ENCODE results near the gene ZDHHC14. TPM values are rescaled to one million over a fixed set of nuclear protein-coding genes. Genes with fewer than 3 reads are reported as not detected.

ZDHHC14 gene
- total RNA-seq, 1 experiment from 2014 or later: 4.9 TPM

DNA sequence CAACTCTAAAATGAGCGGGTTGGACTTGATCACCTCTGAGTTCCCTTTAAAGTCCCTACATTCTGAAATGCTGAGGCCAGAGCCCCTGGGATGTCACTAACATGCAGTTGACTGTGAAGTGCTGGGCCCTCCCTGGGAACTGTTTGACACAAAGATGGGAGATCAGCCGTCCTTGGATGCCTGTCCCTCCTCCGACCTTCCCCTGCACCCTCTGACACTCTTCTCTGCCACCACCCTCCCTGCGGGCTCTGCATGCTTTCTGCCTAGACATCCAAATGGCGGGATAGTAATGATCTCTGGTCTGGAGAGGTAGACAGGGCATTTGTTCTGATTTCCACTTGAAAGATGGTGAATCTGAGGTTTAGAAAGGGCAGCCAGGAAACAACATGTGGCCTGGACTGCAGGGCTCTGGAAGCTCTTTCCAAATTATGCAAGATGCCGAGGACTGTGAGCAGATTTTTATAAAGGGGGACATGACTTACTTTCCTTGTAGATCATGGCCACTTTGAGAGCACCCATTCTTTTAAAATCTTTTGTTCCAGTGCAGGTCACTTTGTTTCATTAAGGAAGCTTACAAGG is 113.2 kb downstream of the ZDHHC14 start:
- ChIA-PET POLR2A (ENCODE audit: unreplicated experiment) (no interaction called here), CTCF (no interaction called here)
- Histone ChIP-seq H3K27ac (ENCODE audit: low read length) (no peak overlapping the region), H3K27me3 (ENCODE audit: low read length) (no peaks in the 10 kb centered on the region), H3K79me2 (ENCODE audit: low read length) (no peaks in the 10 kb centered on the region), H3K4me2 (ENCODE audit: low read length) (no peak overlapping the region), H3K9me3 (ENCODE audit: low read length) (no peaks in the 10 kb centered on the region), H3K4me3 (ENCODE audit: low read length) (no peak overlapping the region), H4K20me1 (ENCODE audit: low read length) (no peaks in the 10 kb centered on the region), H3K9me2 (replicated peaks; ENCODE audit: low read length) (no peaks in the 10 kb centered on the region), H3F3A (ENCODE audit: low read length, unreplicated experiment) (no peaks in the 10 kb centered on the region), H2AFZ (ENCODE audit: low read length) (no peak overlapping the region), H3K36me3 (ENCODE audit: low read depth, low read length) (no peaks in the 10 kb centered on the region), H3K9ac (ENCODE audit: low read length) (no peak overlapping the region), H3K4me1 (ENCODE audit: insufficient read depth, low read length) (no peaks in the 10 kb centered on the region)
- DNase-seq: no peak
- no peak for TF ChIP-seq EZH2 (IDR thresholded peaks at IDR 0.05; ENCODE audit: low read length, unreplicated experiment)
- TF ChIP-seq EZH2phosphoT487 (IDR thresholded peaks at IDR 0.05; ENCODE audit: borderline replicate concordance, low read length): no peak
- TF ChIP-seq CTCF (conservative IDR thresholded peaks at IDR 0.05; ENCODE audit: low read depth, low read length): no peak
- BruUV-seq (replicated peaks): no TSS peak
- ATAC-seq: no peak
- intact Hi-C loops (cut with micrococcal nuclease): no loop called here

GRCh38 chr6:157496534-157497095 is 115.6 kb downstream of the ZDHHC14 start:
- ChIA-PET CTCF (no interaction called here), POLR2A (ENCODE audit: unreplicated experiment) (no interaction called here)
- no peak overlapping the region for H2AFZ ChIP-seq (ENCODE audit: low read length)
- TF ChIP-seq EZH2 (IDR thresholded peaks at IDR 0.05; ENCODE audit: low read length, unreplicated experiment): no peak
- no peak overlapping the region for H3K27ac ChIP-seq (ENCODE audit: low read length)
- H3K27me3 ChIP-seq (ENCODE audit: low read length): no peaks in the 10 kb centered on the region
- no peaks in the 10 kb centered on the region for H3K9me3 ChIP-seq (ENCODE audit: low read length)
- H3K79me2 ChIP-seq (ENCODE audit: low read length): no peaks in the 10 kb centered on the region
- no peaks in the 10 kb centered on the region for H3K4me1 ChIP-seq (ENCODE audit: insufficient read depth, low read length)
- no peak overlapping the region for H3K4me3 ChIP-seq (ENCODE audit: low read length)
- H3K36me3 ChIP-seq (ENCODE audit: low read depth, low read length): no peaks in the 10 kb centered on the region
- intact Hi-C loops (cut with micrococcal nuclease): no loop called here
- H3K9me2 ChIP-seq (replicated peaks; ENCODE audit: low read length): no peaks in the 10 kb centered on the region
- BruUV-seq (replicated peaks): no TSS peak
- no peak overlapping the region for H3K9ac ChIP-seq (ENCODE audit: low read length)
- ATAC-seq (no peak), DNase-seq (no peak)
- H3F3A ChIP-seq (ENCODE audit: low read length, unreplicated experiment): no peaks in the 10 kb centered on the region
- H4K20me1 ChIP-seq (ENCODE audit: low read length): no peaks in the 10 kb centered on the region
- H3K4me2 ChIP-seq (ENCODE audit: low read length): no peak overlapping the region

- no peak for TF ChIP-seq EZH2 (IDR thresholded peaks at IDR 0.05; ENCODE audit: low read length, unreplicated experiment)
- no peak for TF ChIP-seq CTCF (conservative IDR thresholded peaks at IDR 0.05; ENCODE audit: low read depth, low read length)
- no peak for TF ChIP-seq EZH2phosphoT487 (IDR thresholded peaks at IDR 0.05; ENCODE audit: borderline replicate concordance, low read length)
- Histone ChIP-seq H2AFZ (ENCODE audit: low read length) (no peak overlapping the region), H3K27ac (ENCODE audit: low read length) (no peak overlapping the region), H3K9ac (ENCODE audit: low read length) (no peak overlapping the region), H4K20me1 (ENCODE audit: low read length) (no peaks in the 10 kb centered on the region), H3K9me2 (replicated peaks; ENCODE audit: low read length) (no peaks in the 10 kb centered on the region), H3F3A (ENCODE audit: low read length, unreplicated experiment) (no peaks in the 10 kb centered on the region), H3K4me1 (ENCODE audit: insufficient read depth, low read length) (no peaks in the 10 kb centered on the region), H3K27me3 (ENCODE audit: low read length) (no peaks in the 10 kb centered on the region), H3K79me2 (ENCODE audit: low read length) (no peaks in the 10 kb centered on the region), H3K4me3 (ENCODE audit: low read length) (no peak overlapping the region), H3K36me3 (ENCODE audit: low read depth, low read length) (no peaks in the 10 kb centered on the region), H3K4me2 (ENCODE audit: low read length) (no peak overlapping the region), H3K9me3 (ENCODE audit: low read length) (no peaks in the 10 kb centered on the region)
- no peak for ATAC-seq
- CTCF ChIA-PET: no interaction called here
- POLR2A ChIA-PET (ENCODE audit: unreplicated experiment): no interaction called here
- no TSS peak for BruUV-seq (replicated peaks)
- DNase-seq: no peak
- intact Hi-C loops (cut with micrococcal nuclease): no loop called here
These were observed 116.6 kb downstream of the ZDHHC14 start for GRCh38 chr6:157497579-157497978.

Measured in PC-3 (cell line).